GM18519 (cell line): Measurements from ENCODE around the gene FBN2.

Experiments
- ATAC-seq: cut with Tn5 transposase; IDR thresholded peaks from one replicate; pipeline ENCODE4 v1.9.1; 2021; ENCODE audit warnings: mild to moderate bottlenecking, moderate library complexity; ENCODE audit not compliant: unreplicated experiment, low FRiP score

The FBN2 gene

GRCh38 chr5:128264564-128265360, 273.3 kb downstream of the FBN2 start:
- ATAC-seq, result no peak

GRCh38 chr5:128263357-128263756, 274.7 kb downstream of the FBN2 start:
- ATAC-seq, result no peak

GRCh38 chr5:128262911-128263310, 275.1 kb downstream of the FBN2 start:
- ATAC-seq, result no peak

- no peak for ATAC-seq
Observed at GRCh38 chr5:128259607-128260021, 278.4 kb downstream of the FBN2 start.

GRCh38 chr5:128258372-128258771, 279.7 kb downstream of the FBN2 start:
- ATAC-seq, result no peak

GRCh38 chr5:128257076-128257475, 281.0 kb downstream of the FBN2 start:
- no peak for ATAC-seq

GRCh38 chr5:128254789-128255188, 283.3 kb downstream of the FBN2 start:
- ATAC-seq, result no peak

- ATAC-seq, result no peak
Observed at GRCh38 chr5:128253880-128254279, 284.2 kb downstream of the FBN2 start.

GRCh38 chr5:128253161-128253560, 284.9 kb downstream of the FBN2 start:
- ATAC-seq, result no peak

GRCh38 chr5:128252756-128253155, 285.3 kb downstream of the FBN2 start:
- no peak for ATAC-seq

- no peak for ATAC-seq
Observed at GRCh38 chr5:128252196-128252595, 285.8 kb downstream of the FBN2 start.

GRCh38 chr5:128245974-128246373, 292.1 kb downstream of the FBN2 start:
- no peak for ATAC-seq

- no peak for ATAC-seq
Observed at GRCh38 chr5:128243958-128244582, 294.0 kb downstream of the FBN2 start.

- ATAC-seq, result no peak
Observed at GRCh38 chr5:128241051-128241695, 296.9 kb downstream of the FBN2 start.

GRCh38 chr5:128237546-128237945, 300.5 kb downstream of the FBN2 start:
- ATAC-seq, result no peak

- no peak for ATAC-seq
Observed at GRCh38 chr5:128237000-128237399, 301.0 kb downstream of the FBN2 start.

GRCh38 chr5:128236334-128236733, 301.7 kb downstream of the FBN2 start:
- no peak for ATAC-seq

GRCh38 chr5:128234928-128235641, 303.0 kb downstream of the FBN2 start:
- ATAC-seq, result no peak

GRCh38 chr5:128228521-128228920, 309.5 kb downstream of the FBN2 start:
- no peak for ATAC-seq

- no peak for ATAC-seq
Observed at GRCh38 chr5:128228008-128228407, 310.0 kb downstream of the FBN2 start.
